OCI-LY1 (cell line): ENCODE measurements around the gene KLB.

Experiments used
- H2AFZ ChIP-seq: fragments of 200-600 bp; sonication (generic), shearing (Covaris generic); 2 replicates; pipeline ENCODE4 v1.6.0; 2014; ENCODE audit warnings: antibody characterized with exemption, mild to moderate bottlenecking, low read length
- H3F3A ChIP-seq: fragments of 200-600 bp; sonication (generic), shearing (Covaris generic); 2 replicates; pipeline ENCODE4 v1.6.0; 2014; ENCODE audit warnings: mild to moderate bottlenecking, antibody characterized with exemption, low read length, moderate library complexity; ENCODE audit not compliant: insufficient read depth
- H3K27ac ChIP-seq: fragments of 200-600 bp; sonication (generic); 2 replicates; pipeline ENCODE4 v1.5.1; 2014; ENCODE audit warnings: low read length, mixed run types, mild to moderate bottlenecking, low read depth; ENCODE audit not compliant: poor library complexity, severe bottlenecking
- H3K27me3 ChIP-seq: fragments of 200-600 bp; sonication (generic); 2 replicates; pipeline ENCODE4 v1.6.0; 2014; ENCODE audit warnings: antibody characterized with exemption, mild to moderate bottlenecking, low read length, moderate library complexity; ENCODE audit not compliant: insufficient read depth
- H3K36me3 ChIP-seq: fragments of 200-600 bp; sonication (generic); 2 replicates; pipeline ENCODE4 v1.6.1; 2014; ENCODE audit warnings: mild to moderate bottlenecking, antibody characterized with exemption, low read length, moderate library complexity, mixed read lengths; ENCODE audit not compliant: insufficient read depth
- H3K4me1 ChIP-seq: fragments of 200-600 bp; sonication (generic); 2 replicates; pipeline ENCODE4 v1.5.1; 2014; ENCODE audit warnings: mild to moderate bottlenecking, low read length, moderate library complexity; ENCODE audit not compliant: insufficient read depth, severe bottlenecking
- H3K4me2 ChIP-seq: fragments of 200-600 bp; sonication (generic), shearing (Covaris generic); 2 replicates; pipeline ENCODE4 v1.6.1; 2014; ENCODE audit warnings: low read length
- H3K4me3 ChIP-seq: fragments of 200-600 bp; sonication (generic); 2 replicates; pipeline ENCODE4 v1.5.1; 2014; ENCODE audit warnings: low read length, low read depth, mild to moderate bottlenecking, mixed read lengths; ENCODE audit not compliant: poor library complexity, severe bottlenecking
- H3K79me2 ChIP-seq: fragments of 200-600 bp; shearing (Covaris generic); 2 replicates; pipeline ENCODE4 v1.6.1; 2016; ENCODE audit warnings: mixed run types, low read length, mixed read lengths; ENCODE audit not compliant: insufficient read depth
- H3K9ac ChIP-seq: fragments of 200-600 bp; sonication (generic), shearing (Covaris generic); 2 replicates; pipeline ENCODE4 v1.6.1; 2014; ENCODE audit warnings: mild to moderate bottlenecking, low read length, mixed read lengths
- H3K9me2 ChIP-seq: fragments of 200-600 bp; sonication (generic), shearing (Covaris generic); 2 replicates; pipeline ENCODE4 v1.6.1; 2014; ENCODE audit warnings: low read depth, mild to moderate bottlenecking, low read length, mixed read lengths
- H3K9me3 ChIP-seq: fragments of 200-600 bp; shearing (Covaris generic); 2 replicates; pipeline ENCODE4 v1.6.1; 2014; ENCODE audit warnings: low read length, mixed read lengths
- H4K20me1 ChIP-seq: fragments of 200-600 bp; sonication (generic), shearing (Covaris generic); 2 replicates; pipeline ENCODE4 v1.6.0; 2016; ENCODE audit warnings: mild to moderate bottlenecking, low read length; ENCODE audit not compliant: insufficient read depth
- EZH2 ChIP-seq: fragments of 200-600 bp; sonication (generic), shearing (Covaris generic); IDR thresholded peaks from 2 replicates; pipeline ENCODE4 v1.8.0; 2017; ENCODE audit warnings: borderline replicate concordance, mixed run types, mild to moderate bottlenecking, antibody characterized with exemption, low read length, moderate library complexity, mixed read lengths
- TF ChIP-seq, protein P1 (sequence below): fragments of 200-600 bp; sonication (generic), shearing (Covaris generic); IDR thresholded peaks from 2 replicates; pipeline ENCODE4 v1.5.1; 2017; ENCODE audit warnings: mild to moderate bottlenecking, antibody characterized with exemption, low read length, moderate library complexity, mixed read lengths

KLB gene

GRCh38 chr4:39476187-39476895 lies 69.6 kb downstream of the KLB start:
- H3K4me2 ChIP-seq: no peak overlapping the region

DNA sequence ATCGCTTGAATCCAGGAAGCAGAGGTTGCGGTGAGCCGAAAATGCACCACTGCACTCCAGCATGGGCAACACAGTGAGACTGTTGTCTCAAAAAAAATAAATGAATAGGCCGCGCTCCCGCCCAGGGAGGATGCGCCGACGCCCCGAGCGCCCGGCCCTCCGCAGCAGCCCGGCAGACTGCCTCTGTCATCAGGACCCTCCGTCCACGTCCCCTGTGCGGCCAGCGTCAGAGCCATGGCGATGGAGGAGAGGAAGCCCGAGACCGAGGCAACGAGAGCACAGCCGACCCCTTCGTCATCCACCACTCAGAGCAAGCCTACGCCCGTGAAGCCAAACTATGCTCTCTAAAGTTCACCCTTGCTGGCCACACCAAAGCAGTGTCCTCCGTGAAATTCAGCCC lies 73.5 kb downstream of the KLB start:
- Histone ChIP-seq H3K4me2 (no peak overlapping the region), H3K4me3 (no peak overlapping the region), H3K9me2 (no peaks in the 10 kb centered on the region), H3K79me2 (no peaks in the 10 kb centered on the region), H4K20me1 (no peaks in the 10 kb centered on the region), H3K9me3 (no peaks in the 10 kb centered on the region), H3F3A (no peaks in the 10 kb centered on the region), H3K36me3 (peaks cover 6% of the 10 kb centered on the region), H3K9ac (no peak overlapping the region), H3K27ac (no peak overlapping the region), H2AFZ (no peak overlapping the region), H3K4me1 (no peaks in the 10 kb centered on the region), H3K27me3 (no peaks in the 10 kb centered on the region)
- no peak for TF ChIP-seq EZH2

More at GRCh38 chr4:39476187-39476895, 69.6 kb downstream of the KLB start:
- TF ChIP-seq, protein P1, sequence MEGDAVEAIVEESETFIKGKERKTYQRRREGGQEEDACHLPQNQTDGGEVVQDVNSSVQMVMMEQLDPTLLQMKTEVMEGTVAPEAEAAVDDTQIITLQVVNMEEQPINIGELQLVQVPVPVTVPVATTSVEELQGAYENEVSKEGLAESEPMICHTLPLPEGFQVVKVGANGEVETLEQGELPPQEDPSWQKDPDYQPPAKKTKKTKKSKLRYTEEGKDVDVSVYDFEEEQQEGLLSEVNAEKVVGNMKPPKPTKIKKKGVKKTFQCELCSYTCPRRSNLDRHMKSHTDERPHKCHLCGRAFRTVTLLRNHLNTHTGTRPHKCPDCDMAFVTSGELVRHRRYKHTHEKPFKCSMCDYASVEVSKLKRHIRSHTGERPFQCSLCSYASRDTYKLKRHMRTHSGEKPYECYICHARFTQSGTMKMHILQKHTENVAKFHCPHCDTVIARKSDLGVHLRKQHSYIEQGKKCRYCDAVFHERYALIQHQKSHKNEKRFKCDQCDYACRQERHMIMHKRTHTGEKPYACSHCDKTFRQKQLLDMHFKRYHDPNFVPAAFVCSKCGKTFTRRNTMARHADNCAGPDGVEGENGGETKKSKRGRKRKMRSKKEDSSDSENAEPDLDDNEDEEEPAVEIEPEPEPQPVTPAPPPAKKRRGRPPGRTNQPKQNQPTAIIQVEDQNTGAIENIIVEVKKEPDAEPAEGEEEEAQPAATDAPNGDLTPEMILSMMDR: no peak
- TF ChIP-seq EZH2: no peak
- Histone ChIP-seq H3K4me3 (no peak overlapping the region), H3K4me1 (no peaks in the 10 kb centered on the region), H3K27me3 (no peaks in the 10 kb centered on the region), H3K9me3 (no peaks in the 10 kb centered on the region), H3F3A (no peaks in the 10 kb centered on the region), H3K36me3 (peaks cover 18% of the 10 kb centered on the region), H3K79me2 (no peaks in the 10 kb centered on the region), H3K9ac (no peak overlapping the region), H2AFZ (no peak overlapping the region), H3K9me2 (no peaks in the 10 kb centered on the region), H3K27ac (no peak overlapping the region), H4K20me1 (no peaks in the 10 kb centered on the region)

GRCh38 chr4:39480902-39481695 lies 74.4 kb downstream of the KLB start:
- TF ChIP-seq EZH2: no peak
- TF ChIP-seq, protein P1: no peak
- peaks cover 3% of the 10 kb centered on the region for H3K36me3 ChIP-seq
- H3K9ac ChIP-seq: no peak overlapping the region

More at GRCh38 chr4:39480902-39481695, 74.4 kb downstream of the KLB start:
- H3K27ac ChIP-seq: no peak overlapping the region
- H3K9me2 ChIP-seq: no peaks in the 10 kb centered on the region
- no peaks in the 10 kb centered on the region for H3K79me2 ChIP-seq
- H3K27me3 ChIP-seq: no peaks in the 10 kb centered on the region
- H3F3A ChIP-seq: no peaks in the 10 kb centered on the region
- H3K4me2 ChIP-seq: no peak overlapping the region
- H2AFZ ChIP-seq: no peak overlapping the region
- no peak overlapping the region for H3K4me3 ChIP-seq
- no peaks in the 10 kb centered on the region for H3K9me3 ChIP-seq
- H3K4me1 ChIP-seq: no peaks in the 10 kb centered on the region
- H4K20me1 ChIP-seq: no peaks in the 10 kb centered on the region
